Gastrocnemius medialis (tissue), 4 donors: ENCODE measurements around the gene ZNF750.

Source experiments
- CTCF ChIP-seq, 5 experiments: fragments of 450-650 bp in 3 of 5; fragments of 200-600 bp in 2 of 5; sonication (generic) in 2 of 5; IDR thresholded peaks in 4 of 5; conservative IDR thresholded peaks in 1 of 5; 1 replicate in 4 of 5; 2 replicates in 1 of 5; pipeline ENCODE4 v1.5.1; 2016 to 2019; ENCODE audit warnings: antibody characterized with exemption in 5 of 5, mild to moderate bottlenecking in 3 of 5, moderate library complexity in 3 of 5
- POLR2A ChIP-seq, 2 donors: fragments of 450-650 bp; IDR thresholded peaks; one replicate each; pipeline ENCODE4 v1.6.1; 2017; ENCODE audit warnings: antibody characterized with exemption in 2 of 2, mild to moderate bottlenecking in 2 of 2, moderate library complexity in 2 of 2

- TF ChIP-seq CTCF (IDR thresholded peaks at IDR 0.05 in 4 of 5, conservative IDR thresholded peaks at IDR 0.05 in 1 of 5) (peak in 1 of 5 experiments; percentile 13), POLR2A (IDR thresholded peaks at IDR 0.05) (peak in 1 of 2 donors; percentile 24)
Measured at GRCh38 chr17:82804442-82805191, 35.2 kb downstream of the ZNF750 start.
